Stomach smooth muscle (tissue), 2 donors: ENCODE measurements around the gene PYGL.

Experiments used
- H3K27ac ChIP-seq: one replicate; pipeline ENCODE4 v1.7.0; 2013; ENCODE audit warnings: mild to moderate bottlenecking, low read length, inconsistent platforms
- H3K27me3 ChIP-seq, 2 donors: one replicate each; pipeline ENCODE4 v1.7.0; 2013; ENCODE audit warnings: low read length in 2 of 2; ENCODE audit not compliant: insufficient read depth in 2 of 2, control insufficient read depth in 1 of 2
- H3K36me3 ChIP-seq, 2 donors: one replicate each; pipeline ENCODE4 v1.7.0; 2013; ENCODE audit warnings: low read length in 2 of 2; ENCODE audit not compliant: control insufficient read depth in 2 of 2, insufficient read depth in 2 of 2
- H3K4me1 ChIP-seq: one replicate; pipeline ENCODE4 v1.7.0; 2013; ENCODE audit warnings: low read length; ENCODE audit not compliant: control insufficient read depth, insufficient read depth
- H3K4me3 ChIP-seq, 2 donors: one replicate each; pipeline ENCODE4 v1.7.0; 2013; ENCODE audit warnings: low read length in 2 of 2
- H3K9ac ChIP-seq, 2 donors: one replicate each; pipeline ENCODE4 v1.7.0; 2013; ENCODE audit warnings: low read length in 2 of 2, mild to moderate bottlenecking in 1 of 2
- H3K9me3 ChIP-seq, 2 donors: one replicate each; pipeline ENCODE4 v1.7.0; 2013; ENCODE audit warnings: low read length in 2 of 2; ENCODE audit not compliant: control insufficient read depth in 2 of 2
- donor health status: healthy.
- donor health status: Pancreatic carcinoma.

Gene PYGL

DNA sequence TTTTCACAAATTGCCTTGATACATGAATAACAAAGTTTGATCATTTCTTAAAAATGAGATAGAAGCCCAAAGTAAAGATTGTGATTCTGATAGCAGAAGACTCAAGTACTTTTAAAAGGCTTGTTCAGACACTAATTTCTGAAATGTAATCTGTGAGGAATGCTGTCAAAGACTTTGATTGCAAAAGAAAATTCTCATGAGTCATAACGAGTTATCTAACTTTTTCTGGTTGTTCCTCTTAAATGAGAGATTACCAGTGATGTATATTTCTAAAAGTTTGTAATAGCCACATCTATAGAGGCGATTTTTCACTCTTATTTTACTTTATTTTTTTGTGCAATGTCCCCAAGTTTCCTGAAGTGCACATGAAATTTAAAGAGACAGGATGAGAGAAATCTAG, 7.0 kb downstream of the PYGL start:
- Histone ChIP-seq H3K27me3 (no peaks in the 10 kb centered on the region), H3K4me1 (no peaks in the 10 kb centered on the region), H3K9me3 (no peaks in the 10 kb centered on the region), H3K4me3 (no peak overlapping the region), H3K36me3 (peaks cover 0 to 12% of the 10 kb centered on the region in 2 donors), H3K27ac (no peak overlapping the region), H3K9ac (no peak overlapping the region)

DNA sequence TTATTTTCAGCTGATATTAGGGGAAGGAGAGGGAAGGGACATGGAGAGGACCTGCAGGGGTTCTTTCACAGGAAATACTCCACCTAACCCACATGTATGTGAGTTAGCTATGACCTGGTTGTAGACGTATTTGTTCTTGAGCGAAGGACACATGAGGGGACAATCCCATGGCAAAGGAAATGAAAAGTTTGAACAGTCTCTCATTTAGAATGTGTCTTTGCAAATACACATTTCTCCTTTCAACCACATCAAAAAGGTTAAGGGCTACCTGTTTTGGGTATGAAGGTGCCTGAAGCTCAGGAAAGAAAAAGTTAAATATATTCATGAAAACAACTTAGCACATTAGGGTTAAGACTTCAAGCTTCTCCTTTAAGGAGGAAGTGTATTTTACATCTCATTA, 7.4 kb downstream of the PYGL start:
- Histone ChIP-seq H3K4me1 (no peaks in the 10 kb centered on the region), H3K36me3 (peaks cover 0 to 14% of the 10 kb centered on the region in 2 donors), H3K9me3 (no peaks in the 10 kb centered on the region), H3K4me3 (no peak overlapping the region), H3K27me3 (no peaks in the 10 kb centered on the region), H3K9ac (no peak overlapping the region), H3K27ac (no peak overlapping the region)

DNA sequence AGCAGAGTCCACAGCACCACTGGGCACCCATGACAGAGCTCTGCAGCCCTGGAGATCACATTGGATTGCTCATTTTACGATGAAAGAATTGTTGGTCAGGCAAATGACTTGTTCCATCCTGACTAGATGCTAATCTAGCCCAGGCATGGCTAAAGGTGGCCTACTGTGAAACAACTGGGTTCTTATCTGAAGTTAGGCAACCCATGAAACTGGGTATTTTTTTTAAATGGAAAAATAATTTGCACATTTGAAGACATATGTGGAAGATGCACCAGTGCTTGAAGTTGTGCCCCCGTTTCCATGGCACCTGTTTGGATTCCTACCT, 8.3 kb downstream of the PYGL start:
- H3K27ac ChIP-seq, result no peak overlapping the region
- no peak overlapping the region for H3K4me3 ChIP-seq
- H3K9ac ChIP-seq, result no peak overlapping the region
- no peaks in the 10 kb centered on the region for H3K9me3 ChIP-seq
- peaks cover 0 to 17% of the 10 kb centered on the region in 2 donors for H3K36me3 ChIP-seq
- no peaks in the 10 kb centered on the region for H3K27me3 ChIP-seq
- no peaks in the 10 kb centered on the region for H3K4me1 ChIP-seq

- no peak overlapping the region for H3K4me3 ChIP-seq
- H3K36me3 ChIP-seq, result peaks cover 0 to 14% of the 10 kb centered on the region in 2 donors
- no peaks in the 10 kb centered on the region for H3K27me3 ChIP-seq
- H3K4me1 ChIP-seq, result no peaks in the 10 kb centered on the region
- H3K9me3 ChIP-seq, result no peaks in the 10 kb centered on the region
- H3K9ac ChIP-seq, result no peak overlapping the region
- H3K27ac ChIP-seq, result no peak overlapping the region
Measured at GRCh38 chr14:50935126-50936015, 8.9 kb downstream of the PYGL start.

DNA sequence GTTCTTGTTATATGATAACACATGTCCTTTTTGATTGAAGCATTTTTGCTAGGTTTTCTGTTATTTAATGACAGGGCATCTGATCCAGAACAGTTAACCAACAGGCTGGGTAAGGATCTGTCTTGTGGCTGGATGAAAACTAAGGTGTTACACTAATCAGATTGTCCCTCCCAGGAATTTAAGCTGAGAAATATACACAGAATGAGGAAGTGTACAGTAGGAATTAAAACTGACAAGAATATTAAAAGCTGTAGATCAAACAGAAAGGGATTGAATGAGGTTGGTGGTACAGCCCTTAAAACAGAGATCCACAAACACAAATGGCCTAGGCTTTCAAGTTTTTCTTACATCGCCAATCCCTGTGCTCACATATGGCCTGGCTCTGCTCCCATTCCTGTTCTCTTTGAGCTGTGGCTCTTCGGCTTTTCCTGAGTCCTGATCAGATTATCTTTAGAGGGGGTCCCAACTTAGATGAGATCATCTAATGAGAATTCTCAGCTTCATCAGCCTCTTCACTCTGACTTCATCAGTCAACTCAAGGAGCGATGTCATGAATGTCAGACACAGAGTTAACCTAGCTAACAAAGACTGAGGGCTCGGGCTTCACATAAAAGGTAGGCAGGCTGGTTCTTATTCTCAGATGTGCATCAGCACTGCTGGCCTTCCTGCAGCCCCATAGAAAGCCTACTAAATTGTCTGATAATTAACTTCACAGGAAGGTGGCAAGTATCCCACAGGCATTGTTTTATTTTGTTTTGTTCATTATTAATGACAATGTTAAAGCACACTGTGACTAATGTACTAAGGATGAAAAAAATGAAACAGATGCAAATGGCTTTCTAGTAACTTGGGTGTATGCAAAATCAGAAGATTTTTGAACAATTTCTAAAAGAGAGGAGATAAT, 11.4 kb downstream of the PYGL start:
- Histone ChIP-seq H3K36me3 (peaks cover 0 to 20% of the 10 kb centered on the region in 2 donors), H3K27me3 (no peaks in the 10 kb centered on the region), H3K9me3 (no peaks in the 10 kb centered on the region), H3K4me1 (peaks cover under 1% of the 10 kb centered on the region), H3K9ac (no peak overlapping the region), H3K4me3 (no peak overlapping the region), H3K27ac (no peak overlapping the region)

GRCh38 chr14:50932156-50932555, 12.1 kb downstream of the PYGL start:
- H3K9ac ChIP-seq, result no peak overlapping the region
- H3K27ac ChIP-seq, result no peak overlapping the region
- peaks cover 0 to 22% of the 10 kb centered on the region in 2 donors for H3K36me3 ChIP-seq
- no peaks in the 10 kb centered on the region for H3K27me3 ChIP-seq
- peaks cover 2% of the 10 kb centered on the region for H3K4me1 ChIP-seq
- no peak overlapping the region for H3K4me3 ChIP-seq
- no peaks in the 10 kb centered on the region for H3K9me3 ChIP-seq

GRCh38 chr14:50931559-50931958, 12.7 kb downstream of the PYGL start:
- H3K9ac ChIP-seq, result no peak overlapping the region
- no peaks in the 10 kb centered on the region for H3K27me3 ChIP-seq
- no peak overlapping the region for H3K4me3 ChIP-seq
- no peaks in the 10 kb centered on the region for H3K9me3 ChIP-seq
- H3K36me3 ChIP-seq, result peaks cover 0 to 25% of the 10 kb centered on the region in 2 donors
- H3K27ac ChIP-seq, result no peak overlapping the region
- peaks cover 2% of the 10 kb centered on the region for H3K4me1 ChIP-seq

DNA sequence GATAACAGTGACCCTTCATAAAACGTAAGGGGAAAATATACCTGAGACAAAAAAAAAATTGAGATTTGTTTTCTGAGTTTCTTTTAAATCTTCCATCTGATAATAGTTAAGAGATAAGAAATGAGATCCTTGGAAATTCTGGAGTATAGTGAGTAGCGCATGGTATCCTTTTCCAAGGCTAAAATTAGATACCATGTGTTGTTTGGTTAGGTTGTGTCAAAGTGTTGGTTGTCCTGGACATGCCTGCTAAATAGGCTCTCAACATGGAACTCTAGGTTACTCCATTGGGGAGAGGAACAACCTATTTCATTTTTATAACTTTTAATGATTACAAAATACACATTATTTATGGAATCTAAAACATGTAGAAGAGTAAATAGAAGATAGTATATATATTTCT, 14.8 kb downstream of the PYGL start:
- Histone ChIP-seq H3K9me3 (no peaks in the 10 kb centered on the region), H3K4me1 (peaks cover 2% of the 10 kb centered on the region), H3K36me3 (peaks cover 0 to 24% of the 10 kb centered on the region in 2 donors)

GRCh38 chr14:50928002-50928635, 16.2 kb downstream of the PYGL start:
- peaks cover 2% of the 10 kb centered on the region for H3K4me1 ChIP-seq
- H3K9ac ChIP-seq, result no peak overlapping the region
- no peaks in the 10 kb centered on the region for H3K27me3 ChIP-seq
- no peak overlapping the region for H3K4me3 ChIP-seq
- H3K36me3 ChIP-seq, result peaks cover 0 to 26% of the 10 kb centered on the region in 2 donors
- H3K9me3 ChIP-seq, result no peaks in the 10 kb centered on the region
- no peak overlapping the region for H3K27ac ChIP-seq

More for the DNA sequence above, 14.8 kb downstream of the PYGL start:
- Histone ChIP-seq H3K9ac (no peak overlapping the region), H3K27ac (no peak overlapping the region), H3K27me3 (no peaks in the 10 kb centered on the region), H3K4me3 (no peak overlapping the region)

- Histone ChIP-seq H3K9me3 (no peaks in the 10 kb centered on the region), H3K27me3 (no peaks in the 10 kb centered on the region), H3K36me3 (peaks cover 0 to 25% of the 10 kb centered on the region in 2 donors), H3K4me1 (peaks cover 2% of the 10 kb centered on the region), H3K4me3 (no peak overlapping the region), H3K9ac (no peak overlapping the region), H3K27ac (no peak overlapping the region)
Measured at GRCh38 chr14:50926851-50927386, 17.4 kb downstream of the PYGL start.
